NB4 (cell line): ENCODE results near the gene MSI2.

Source experiments
- DNase-seq: peaks from one replicate; pipeline ENCODE4 v3.0.0; 2010; ENCODE audit warnings: low read depth
- H3K4me3 ChIP-seq: one replicate; pipeline ENCODE4 v1.5.1; 2011; ENCODE audit warnings: mild to moderate bottlenecking, low read depth, low read length, moderate library complexity
- CTCF ChIP-seq: IDR thresholded peaks from one replicate; pipeline ENCODE4 v1.5.1; 2012; ENCODE audit warnings: low read depth, low read length
- MAX ChIP-seq: IDR thresholded peaks from 2 replicates; pipeline ENCODE4 v1.6.1; 2011; ENCODE audit warnings: low read depth, low read length
- MYC ChIP-seq: IDR thresholded peaks from 2 replicates; pipeline ENCODE4 v1.6.1; 2011; ENCODE audit warnings: low read depth, low read length
- POLR2A ChIP-seq: IDR thresholded peaks from 2 replicates; pipeline ENCODE4 v1.6.1; 2011; ENCODE audit warnings: mild to moderate bottlenecking; ENCODE audit not compliant: insufficient read length; ENCODE audit errors: extremely low read depth

Gene MSI2

GRCh38 chr17:57671667-57672632 lies 415.6 kb downstream of the MSI2 start:
- TF ChIP-seq MYC (no peak), POLR2A (no peak), MAX (no peak), CTCF (peak; percentile 87)
- DNase-seq = peak; percentile 91

GRCh38 chr17:57672971-57673370 lies 416.6 kb downstream of the MSI2 start:
- no peak overlapping the region for H3K4me3 ChIP-seq
- TF ChIP-seq POLR2A (no peak), MAX (no peak), MYC (no peak), CTCF (no peak)
- DNase-seq = no peak

More at GRCh38 chr17:57671667-57672632, 415.6 kb downstream of the MSI2 start:
- no peak overlapping the region for H3K4me3 ChIP-seq

- H3K4me3 ChIP-seq = no peak overlapping the region
- no peak for DNase-seq
- no peak for TF ChIP-seq MAX
- no peak for TF ChIP-seq CTCF
- no peak for TF ChIP-seq MYC
- no peak for TF ChIP-seq POLR2A
Observed at GRCh38 chr17:57674894-57675293, 418.6 kb downstream of the MSI2 start.

- no peak for TF ChIP-seq MYC
- no peak for TF ChIP-seq POLR2A
- TF ChIP-seq MAX = no peak
- TF ChIP-seq CTCF = no peak
- DNase-seq = no peak
- no peak overlapping the region for H3K4me3 ChIP-seq
Observed at GRCh38 chr17:57675427-57676387, 419.4 kb downstream of the MSI2 start.

GRCh38 chr17:57676543-57676942 lies 420.2 kb downstream of the MSI2 start:
- TF ChIP-seq MAX (no peak), POLR2A (no peak), CTCF (no peak), MYC (no peak)
- no peak for DNase-seq
- H3K4me3 ChIP-seq = no peak overlapping the region
